Activated CD4-positive, alpha-beta T cell treated with anti-CD3 and anti-CD28 coated beads, Interleukin-2, amount 50 U/mL, for 24 hours (primary cell): ENCODE data around the gene HNF4A.
A peak's percentile ranks its signal among the peaks of the same experiment; 100 is the strongest.
"Not testable (repeated sequence)": the region's sequence is repeated elsewhere in the genome, so short reads cannot be mapped to it uniquely, and the experiment has no call there.

ENCODE experiments used
- DNase-seq, 2 donors: peaks; one replicate each; pipeline ENCODE4 v3.0.0-alpha.2; 2020; ENCODE audit warnings: low read depth in 1 of 2, low spot score in 1 of 2

The HNF4A gene

DNA sequence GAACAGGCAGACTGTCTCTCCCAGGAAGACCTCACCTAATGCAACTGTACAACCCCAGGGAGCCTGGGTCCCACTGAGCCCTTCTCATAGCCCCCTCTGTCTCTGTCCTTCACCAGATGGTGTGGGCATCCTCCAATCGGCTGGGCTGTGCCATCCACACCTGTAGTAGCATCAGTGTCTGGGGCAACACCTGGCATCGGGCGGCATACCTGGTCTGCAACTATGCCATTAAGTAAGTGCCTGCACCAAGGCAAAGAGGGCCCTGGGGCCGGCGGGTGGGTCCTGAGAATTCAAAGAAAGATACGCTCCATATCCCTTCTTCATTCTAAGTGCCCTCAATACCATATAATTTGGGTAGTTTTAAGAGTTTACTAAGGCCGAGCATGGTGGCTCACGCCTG lies 10.4 kb upstream of the HNF4A start:
- DNase-seq, result no peak

DNA sequence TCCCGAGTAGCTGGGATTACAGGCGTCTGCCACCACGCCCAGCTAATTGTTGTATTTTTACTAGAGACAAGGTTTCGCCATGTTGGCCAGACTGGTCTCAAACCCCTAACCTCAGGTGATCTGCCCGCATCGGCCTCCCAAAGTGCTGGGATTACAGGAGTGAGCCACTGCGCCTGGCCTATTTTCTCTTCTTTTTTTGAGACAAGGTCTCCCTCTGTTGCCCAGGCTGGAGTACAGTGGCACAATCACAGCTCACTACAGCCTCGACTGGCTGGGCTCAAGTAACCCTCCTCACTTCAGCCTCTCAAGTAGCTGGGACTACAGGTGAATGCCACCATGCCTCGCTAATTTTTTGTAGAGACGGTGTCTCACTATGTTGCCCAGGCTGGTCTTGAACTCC lies 9.6 kb upstream of the HNF4A start:
- DNase-seq, result not testable (repeated sequence)

DNA sequence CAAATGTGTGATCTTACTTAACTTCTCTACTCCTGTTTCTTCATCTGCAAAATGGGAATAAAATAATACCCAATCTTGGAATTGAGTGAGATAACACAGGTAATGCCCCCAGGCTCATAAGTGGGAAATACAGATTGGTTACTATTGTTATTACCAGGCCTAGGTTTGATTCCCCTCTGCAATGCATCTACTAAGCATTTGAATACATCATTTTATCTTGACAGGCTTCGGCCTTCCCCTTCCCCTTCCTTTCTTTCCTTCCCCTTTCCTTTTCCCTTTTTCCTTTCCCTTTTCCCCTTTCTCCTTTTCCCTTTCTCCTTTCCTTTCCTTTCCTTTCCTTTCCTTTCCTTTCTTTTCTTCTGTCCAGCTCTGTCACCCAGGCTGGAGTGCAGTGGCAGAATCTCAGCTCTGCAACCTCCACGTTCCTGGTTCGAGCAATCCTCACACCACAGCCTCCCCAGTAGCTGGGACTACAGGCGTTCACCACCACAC lies 7.3 kb upstream of the HNF4A start:
- DNase-seq, result no peak

DNA sequence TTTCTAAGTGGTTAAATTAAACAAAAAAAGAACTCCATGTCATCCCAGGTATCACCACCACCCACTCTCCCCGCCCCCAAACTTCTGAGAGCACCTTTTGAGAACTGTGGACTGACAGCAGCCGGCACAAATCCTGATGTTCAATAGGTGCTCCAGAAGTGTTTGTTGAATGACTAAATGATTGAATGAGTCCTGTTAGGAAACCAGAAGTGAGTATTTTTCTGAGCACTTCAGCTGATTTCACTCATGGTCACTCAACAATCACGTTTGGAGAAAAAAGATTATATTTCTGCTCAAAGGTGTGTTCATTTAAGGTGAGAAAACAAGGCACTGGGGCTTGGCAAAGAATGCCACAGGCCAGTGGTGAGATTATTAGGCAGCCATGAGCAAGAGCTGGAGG lies 6.2 kb upstream of the HNF4A start:
- no peak for DNase-seq

DNA sequence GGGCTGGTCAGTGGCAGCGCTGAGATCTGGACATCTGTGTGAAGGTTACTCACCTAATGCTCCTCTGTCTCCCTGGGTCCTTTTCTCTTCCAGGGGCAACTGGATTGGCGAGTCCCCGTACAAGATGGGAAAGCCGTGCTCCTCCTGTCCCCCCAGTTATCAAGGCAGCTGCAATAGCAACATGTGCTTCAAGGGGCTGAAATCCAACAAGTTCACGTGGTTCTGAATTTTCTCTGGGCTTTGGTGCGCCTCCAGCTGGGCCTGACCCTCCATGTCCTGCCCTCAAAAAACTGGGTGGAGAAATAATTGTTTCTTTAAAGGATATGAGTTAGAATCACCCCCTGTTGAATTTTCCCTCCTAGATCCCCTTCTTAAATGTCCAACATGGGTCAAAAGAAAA lies 4.9 kb upstream of the HNF4A start:
- no peak for DNase-seq

DNA sequence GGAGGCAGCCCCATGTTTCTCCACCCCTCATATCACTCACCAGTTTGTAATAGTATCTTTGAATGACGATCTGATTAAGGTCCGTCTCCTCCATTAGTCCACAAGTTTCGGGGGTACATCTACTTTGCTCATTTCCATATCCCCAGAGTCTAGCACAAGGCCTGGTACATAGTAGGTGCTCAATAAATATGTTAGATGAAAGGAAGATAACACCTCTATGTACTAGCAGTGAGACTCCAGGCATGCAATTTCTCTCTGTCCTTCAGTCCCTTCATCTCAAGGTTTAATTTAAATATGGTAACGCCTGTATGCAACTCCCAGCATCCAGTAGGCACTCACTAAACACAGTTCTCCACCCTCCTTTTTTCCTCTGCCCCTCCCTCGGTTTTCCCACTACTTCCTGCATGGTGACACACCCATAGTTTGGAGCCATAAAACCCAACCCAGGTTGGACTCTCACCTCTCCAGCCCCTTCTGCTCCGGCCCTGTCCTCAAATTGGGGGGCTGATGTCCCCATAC lies 461 bp upstream of the HNF4A start:
- DNase-seq, result no peak

DNA sequence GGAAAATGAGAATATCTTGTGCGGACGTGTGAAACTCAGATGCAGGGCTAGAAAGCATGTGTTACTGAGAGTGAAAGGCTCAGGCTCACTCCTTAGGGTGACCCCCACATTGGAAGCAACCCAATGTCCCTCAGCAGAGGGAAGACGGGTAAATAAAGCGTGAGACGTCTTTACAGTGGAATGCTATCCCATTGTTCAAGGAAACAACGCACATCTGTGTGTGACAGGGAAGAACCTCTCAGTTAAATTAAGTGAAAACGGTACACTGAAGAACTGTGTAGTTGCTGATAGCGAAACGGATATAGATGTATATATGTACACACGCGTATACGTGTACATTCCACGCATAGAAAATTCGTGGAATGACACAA lies 839 bp downstream of the HNF4A start:
- DNase-seq, result no peak

DNA sequence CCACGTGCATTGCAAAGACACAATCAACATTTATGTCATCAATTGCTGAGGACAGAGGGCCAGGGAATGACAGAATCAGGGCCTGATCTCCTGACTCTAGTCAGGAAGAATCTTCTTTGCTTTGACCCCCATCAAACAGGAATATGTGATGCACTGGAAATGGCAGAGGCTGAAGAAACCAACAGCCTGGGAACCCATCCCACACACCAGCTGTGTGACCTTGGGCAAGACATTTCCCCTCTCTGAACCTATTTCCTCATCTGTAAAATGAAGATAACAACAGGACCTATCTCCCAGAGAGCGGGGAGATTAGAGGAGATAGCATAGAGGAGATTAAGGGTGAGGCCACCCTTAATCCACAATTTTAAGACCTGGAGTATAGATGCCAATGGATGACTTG lies 1.5 kb downstream of the HNF4A start:
- DNase-seq, result no peak

DNA sequence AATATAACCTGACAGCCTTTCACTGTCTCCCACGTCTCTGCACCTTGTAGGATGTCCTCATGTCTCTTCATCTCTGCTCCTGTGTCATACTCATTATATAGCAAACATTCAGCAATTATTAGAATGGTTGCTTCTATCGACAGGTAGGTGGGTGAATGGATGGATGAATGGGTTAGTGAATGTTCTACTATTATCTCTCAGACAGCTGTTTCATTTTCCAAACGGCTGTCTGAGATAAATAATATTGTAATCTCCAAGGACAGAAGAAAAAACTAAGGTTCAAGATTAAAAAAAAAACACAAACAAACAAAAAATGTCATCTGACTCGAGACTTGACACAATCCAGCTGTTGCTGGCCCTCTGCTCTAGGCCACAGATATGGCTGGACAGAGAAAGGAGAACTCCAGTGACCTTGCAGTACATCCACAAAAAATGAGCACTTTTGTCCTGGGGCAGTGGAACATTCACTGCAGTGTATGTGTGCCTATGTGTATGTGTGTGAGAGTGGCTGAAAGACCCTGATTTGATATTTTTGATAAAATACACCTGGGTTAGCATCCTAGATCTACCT lies 2.1 kb downstream of the HNF4A start:
- DNase-seq, result no peak

DNA sequence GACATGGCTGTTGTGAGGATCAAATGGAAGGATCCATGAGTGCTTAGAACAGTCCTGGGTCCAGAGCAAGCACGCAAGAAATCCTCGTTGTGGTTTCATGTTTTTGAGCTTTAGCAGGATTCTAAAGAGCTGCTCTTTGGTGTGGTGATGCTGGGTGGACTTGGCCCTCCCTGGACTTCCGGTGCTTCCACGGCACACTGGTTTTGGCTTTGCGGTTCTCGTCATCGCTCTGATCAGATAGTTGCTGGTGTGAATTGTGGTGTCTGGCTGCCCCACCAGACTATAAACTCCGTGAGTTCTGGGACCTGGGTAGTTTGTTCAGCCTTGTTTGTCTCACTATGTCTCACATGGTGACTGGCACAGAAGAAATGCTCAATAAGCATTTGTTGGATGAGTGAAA lies 3.3 kb downstream of the HNF4A start:
- DNase-seq, result no peak

DNA sequence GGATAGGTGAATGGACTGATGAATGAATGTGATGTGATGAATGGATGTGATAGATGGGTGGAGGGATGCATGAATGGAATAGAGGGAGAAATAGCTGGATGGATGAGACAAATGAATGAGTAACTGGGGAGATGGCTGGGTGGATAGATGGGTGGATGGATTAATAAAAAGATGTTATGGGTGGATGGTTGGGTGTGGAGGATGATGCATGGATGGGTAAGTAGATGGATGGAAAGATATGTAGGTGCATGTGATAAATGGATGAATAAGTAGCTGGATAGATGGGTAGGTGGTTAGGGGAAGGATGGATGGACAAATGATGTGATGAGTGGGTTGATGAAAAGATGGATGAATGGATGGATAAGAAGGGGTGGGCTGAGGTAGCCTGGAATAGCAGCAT lies 4.7 kb downstream of the HNF4A start:
- no peak for DNase-seq

DNA sequence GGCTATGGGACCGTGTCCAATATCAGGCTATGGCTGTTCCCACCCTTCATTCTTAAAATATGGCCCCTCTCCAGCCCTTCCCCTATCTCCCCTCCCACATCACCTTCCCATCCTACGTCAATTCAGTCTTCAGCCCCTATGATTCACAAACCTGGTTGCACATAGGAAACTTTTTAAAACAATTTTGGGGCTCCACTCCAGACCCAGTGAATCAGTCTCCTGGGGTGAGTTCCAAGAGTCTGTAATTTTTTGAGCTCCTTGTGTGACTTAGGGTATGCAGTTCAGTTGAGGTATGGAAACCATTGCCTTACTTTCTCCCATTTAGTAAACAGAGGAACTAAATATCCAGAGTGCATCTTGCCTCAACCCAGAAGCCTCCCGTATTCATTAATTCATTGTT lies 5.5 kb downstream of the HNF4A start:
- no peak for DNase-seq

DNA sequence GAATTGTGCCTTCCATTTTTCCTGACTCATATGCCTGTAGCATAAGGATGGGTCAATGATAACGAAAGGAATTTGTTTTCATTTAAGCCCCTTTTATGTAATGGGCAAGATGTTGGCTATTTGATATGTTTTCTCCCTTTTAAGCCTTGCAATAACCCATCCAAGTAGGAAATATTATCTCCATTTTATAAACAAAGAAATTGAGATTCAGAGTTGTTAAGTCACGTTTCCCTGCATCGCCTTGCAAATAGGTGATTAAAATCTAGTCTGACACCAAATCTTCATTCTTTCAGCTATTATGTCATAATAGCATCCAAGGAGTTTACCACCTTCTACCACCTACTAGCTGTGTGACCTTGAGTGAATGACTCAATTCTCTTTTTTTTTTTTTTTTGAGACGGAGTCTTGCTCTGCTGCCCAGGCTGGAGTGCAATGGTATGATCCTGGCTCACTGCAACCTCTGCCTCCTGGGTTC lies 7.0 kb downstream of the HNF4A start:
- DNase-seq, result no peak

DNA sequence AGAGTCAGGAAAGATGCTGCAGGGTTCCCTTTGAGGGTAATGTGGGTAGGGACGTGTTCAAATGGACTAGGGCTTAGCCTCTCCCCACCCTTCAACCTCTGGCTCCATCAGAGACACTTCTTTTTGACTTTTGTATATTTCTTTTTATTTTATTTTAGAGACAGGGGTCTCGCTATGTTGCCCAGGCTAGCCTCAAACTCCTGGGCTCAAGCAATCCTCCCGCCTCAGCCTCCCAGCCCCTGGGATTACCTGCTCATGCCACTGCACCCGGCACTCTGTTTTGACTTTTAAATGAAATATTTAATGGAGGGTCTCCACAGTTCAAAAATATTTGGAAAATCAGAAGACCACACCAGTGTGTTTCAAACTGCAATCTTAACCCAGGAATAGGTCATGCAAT lies 8.6 kb downstream of the HNF4A start:
- no peak for DNase-seq

DNA sequence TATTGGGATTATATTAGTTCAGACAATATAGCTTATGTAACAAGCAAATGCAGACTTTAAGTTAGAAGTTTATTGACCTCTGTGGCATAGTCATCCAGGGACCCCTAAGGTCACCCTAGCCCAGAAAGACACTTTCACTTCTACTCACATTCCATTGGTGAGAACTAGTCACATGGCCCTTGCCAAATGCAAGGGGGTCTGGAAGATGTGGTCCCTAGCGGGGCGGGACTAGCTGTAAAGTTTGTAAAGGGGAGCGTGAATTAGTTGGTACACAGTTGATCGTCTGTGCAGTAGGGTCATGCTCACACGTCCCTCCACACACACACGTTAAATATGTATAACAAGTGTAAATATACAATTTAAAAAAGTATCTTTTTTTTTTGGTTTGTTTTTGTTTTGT lies 9.3 kb downstream of the HNF4A start:
- no peak for DNase-seq

DNA sequence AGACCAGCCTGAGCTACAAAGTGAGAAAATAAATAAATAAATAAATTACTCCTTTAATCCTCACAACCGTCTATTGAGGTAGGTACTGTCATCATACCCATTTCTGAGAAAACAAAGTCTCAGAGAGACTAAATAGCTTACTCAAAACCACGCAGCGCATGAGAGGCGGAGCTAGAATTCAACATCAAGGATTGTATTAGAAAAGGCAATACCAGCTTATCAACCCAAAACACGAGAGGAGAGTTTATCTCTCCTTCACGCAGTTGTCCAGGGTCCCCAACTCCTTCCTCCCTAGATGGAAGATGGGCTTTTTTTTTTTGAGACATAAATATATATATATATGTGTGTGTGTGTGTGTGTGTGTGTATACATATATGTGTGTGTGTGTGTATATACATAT lies 12.2 kb downstream of the HNF4A start:
- DNase-seq, result no peak

DNA sequence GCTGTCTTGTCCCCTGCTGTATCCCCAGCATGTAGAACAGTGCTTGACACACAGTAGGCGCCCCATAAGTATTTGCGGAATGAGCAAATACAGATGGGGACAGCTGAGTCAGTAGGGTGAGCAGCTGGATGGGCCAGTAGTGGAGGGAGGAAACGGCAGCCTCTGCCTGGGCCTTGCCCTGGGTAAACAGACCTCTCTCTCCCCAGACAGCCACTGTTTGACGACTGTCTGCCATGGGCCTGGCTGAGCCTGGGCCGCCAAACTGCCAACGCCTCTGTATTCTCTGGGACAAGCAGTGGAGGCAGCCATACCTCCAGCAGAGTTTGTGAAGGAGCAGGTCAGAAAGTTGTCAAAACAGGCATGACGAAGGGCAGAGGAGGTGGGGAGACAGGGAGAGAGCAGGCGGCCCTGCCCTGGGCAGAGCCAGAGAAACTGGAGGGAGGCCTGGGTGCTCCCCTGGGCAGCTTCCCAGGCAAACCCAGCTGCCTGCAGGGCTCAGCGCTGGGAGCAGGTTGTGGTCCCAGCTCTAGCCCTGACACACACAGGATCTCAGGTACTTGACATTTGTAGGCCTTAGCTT lies 15.2 kb downstream of the HNF4A start:
- DNase-seq, result no peak

DNA sequence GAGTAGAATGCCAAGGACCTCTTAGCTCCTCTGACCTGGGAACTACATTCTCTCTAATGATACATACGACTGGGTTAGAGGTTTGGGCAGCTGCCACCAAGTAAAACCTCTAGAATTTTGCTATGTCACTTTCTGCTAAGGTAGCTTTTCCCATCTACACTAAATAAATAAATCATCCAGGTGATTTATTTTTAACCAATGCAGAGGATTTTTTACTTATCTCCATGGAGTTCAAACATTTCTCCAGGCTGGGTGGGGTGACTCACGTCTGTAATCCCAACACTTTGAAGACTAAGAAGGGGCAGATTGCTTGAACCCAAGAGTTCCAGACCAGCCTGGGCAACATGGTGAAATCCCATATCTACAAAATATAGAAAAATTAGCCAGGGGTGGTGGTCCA lies 27.1 kb downstream of the HNF4A start:
- no peak for DNase-seq

DNA sequence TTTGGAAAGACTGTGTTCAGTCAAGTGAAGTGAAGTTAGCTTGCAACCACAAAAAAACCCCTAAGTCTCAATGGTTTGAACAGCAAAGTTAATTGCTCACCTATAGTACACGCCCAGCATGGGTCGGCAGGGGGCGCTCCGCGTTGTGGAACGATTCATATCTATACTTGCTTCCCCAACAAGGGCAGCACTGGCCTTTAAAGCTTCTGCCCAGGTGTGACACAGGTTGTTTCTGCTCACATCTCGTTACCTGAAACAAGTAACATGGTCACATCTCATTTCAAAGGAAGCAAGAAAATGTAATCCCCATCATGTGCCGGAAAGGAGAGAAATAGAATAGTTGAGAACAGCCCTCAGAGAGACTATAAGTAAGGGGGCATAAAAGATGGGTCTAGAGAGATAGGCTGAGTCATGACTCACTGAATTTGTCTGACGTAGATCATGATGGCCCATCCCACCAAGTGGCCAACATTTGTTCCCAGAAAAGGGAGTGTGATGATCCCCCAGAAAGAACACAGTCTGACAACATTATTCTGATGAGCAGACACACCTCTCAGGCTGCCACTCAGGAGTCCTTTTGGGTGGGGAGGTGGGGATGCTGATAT lies 29.0 kb downstream of the HNF4A start:
- DNase-seq, result peak; percentile 64 to 77

DNA sequence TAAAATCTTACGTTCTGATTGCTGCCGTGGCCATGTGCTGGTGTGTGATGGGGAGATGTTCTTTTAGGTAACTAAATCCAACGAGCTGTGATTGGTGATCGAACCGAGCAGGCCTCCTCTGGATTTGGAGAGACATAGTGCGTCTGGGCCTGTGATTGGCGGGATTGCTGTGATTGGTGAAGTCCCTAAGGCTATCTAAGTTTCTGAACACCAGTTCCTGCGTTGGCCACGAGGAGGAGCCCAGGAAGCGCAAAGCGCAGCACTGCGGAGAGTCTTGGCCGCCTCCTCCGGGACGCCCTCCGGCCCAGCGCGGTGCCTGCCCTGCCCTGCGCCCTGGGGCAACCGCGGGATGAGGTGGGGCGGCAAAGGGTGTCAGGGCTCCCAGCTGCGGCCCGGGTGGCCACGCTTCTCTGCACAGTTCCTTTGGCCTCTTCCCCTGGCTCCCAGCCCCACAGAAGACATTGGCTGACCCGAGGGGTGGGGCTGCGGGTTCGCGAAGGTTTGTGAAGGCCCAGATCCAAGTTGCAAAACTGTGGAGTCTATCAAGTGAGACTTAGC lies 33.0 kb downstream of the HNF4A start:
- peak; percentile 32 to 56 for DNase-seq

DNA sequence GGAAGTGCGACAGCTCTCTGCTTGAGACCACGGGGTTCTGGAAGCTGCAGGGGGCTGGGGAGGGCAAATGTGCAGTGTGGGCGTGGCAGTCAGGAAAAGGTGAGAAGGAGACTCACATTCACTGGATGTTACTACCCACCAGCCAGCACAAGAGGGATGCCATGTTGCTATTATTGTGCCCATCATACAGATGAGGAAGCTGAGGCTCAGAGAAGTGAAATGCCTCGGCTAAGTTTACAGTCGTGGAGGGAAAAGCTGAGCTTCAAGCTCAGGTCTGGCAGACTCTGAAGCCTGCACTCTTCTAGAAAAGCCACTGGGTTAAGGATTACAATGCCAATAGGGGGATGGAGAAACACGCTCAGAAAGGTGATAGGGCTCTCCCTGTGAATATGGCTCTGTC lies 34.4 kb downstream of the HNF4A start:
- no peak for DNase-seq

DNA sequence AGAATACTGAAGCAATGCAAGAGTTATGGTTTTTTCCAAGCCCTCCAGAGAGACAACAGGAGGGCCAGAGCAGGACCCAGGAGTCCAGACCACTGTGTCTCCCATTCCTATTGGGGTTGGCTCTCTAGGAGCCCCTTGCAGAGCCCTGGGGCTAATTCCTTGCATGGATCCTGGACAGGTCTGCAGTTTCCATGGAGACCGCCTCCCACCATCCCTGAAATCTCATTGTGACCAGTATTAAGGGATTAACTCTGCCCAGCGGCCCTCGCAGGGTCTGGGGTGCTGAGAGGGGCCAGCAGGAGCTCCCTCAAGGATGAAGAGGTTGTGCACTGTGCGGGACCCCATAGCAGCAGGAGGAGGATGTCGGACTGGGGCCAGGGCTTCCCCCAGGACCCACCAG lies 34.8 kb downstream of the HNF4A start:
- no peak for DNase-seq
